HepG2 (cell line): ENCODE measurements around the gene COBL. TPM values are rescaled to one million over a fixed set of nuclear protein-coding genes. Genes with fewer than 3 reads are reported as not detected.
A peak's percentile ranks its signal among the peaks of the same experiment; 100 is the strongest.

Source experiments
- BORCS8-MEF2B ChIP-seq: sonication (generic); formaldehyde crosslinking; IDR thresholded peaks from 2 replicates; pipeline ENCODE4 v1.8.0; 2022; ENCODE audit warnings: mild to moderate bottlenecking, missing genetic modification reagents
- BRCA1 ChIP-seq: sonication (generic); formaldehyde crosslinking; IDR thresholded peaks from 2 replicates; pipeline ENCODE4 v1.4.0; 2020; ENCODE audit warnings: missing genetic modification reagents
- ELF1 ChIP-seq: sonication (generic); formaldehyde crosslinking; IDR thresholded peaks from 2 replicates; pipeline ENCODE4 v1.4.0; 2020; ENCODE audit warnings: missing genetic modification reagents
- FOXA1 ChIP-seq, 2 experiments: fragments of 450-650 bp in 1 of 2; sonication (generic) in 1 of 2; formaldehyde crosslinking in 1 of 2; IDR thresholded peaks; 2 replicates each; pipeline versions ENCODE4 v1.4.0 to v1.6.1; 2016 to 2020; ENCODE audit warnings: missing genetic modification reagents in 1 of 2
- HNRNPLL ChIP-seq: fragments of 200-400 bp; formaldehyde crosslinking; IDR thresholded peaks from 2 replicates; pipeline ENCODE4 v1.6.1; 2017; ENCODE audit warnings: mild to moderate bottlenecking, low read depth, low read length; ENCODE audit not compliant: poor library complexity, severe bottlenecking
- JUND ChIP-seq: sonication (generic); formaldehyde crosslinking; IDR thresholded peaks from 2 replicates; pipeline ENCODE4 v1.8.0; 2022; ENCODE audit warnings: mild to moderate bottlenecking, missing genetic modification reagents
- NR2F6 ChIP-seq, 2 experiments: IDR thresholded peaks; 2 replicates each; pipeline ENCODE4 v1.6.1; 2016; ENCODE audit warnings: antibody characterized with exemption in 1 of 2, mild to moderate bottlenecking in 1 of 2
- PATZ1 ChIP-seq: sonication (generic); formaldehyde crosslinking; IDR thresholded peaks from 2 replicates; pipeline ENCODE4 v1.4.0; 2020; ENCODE audit warnings: missing genetic modification reagents
- PHF21A ChIP-seq: sonication (generic); formaldehyde crosslinking; IDR thresholded peaks from 2 replicates; pipeline ENCODE4 v1.5.0; 2020; ENCODE audit warnings: mild to moderate bottlenecking, missing genetic modification reagents
- RCOR2 ChIP-seq: IDR thresholded peaks from 2 replicates; pipeline ENCODE4 v1.6.1; 2016; ENCODE audit warnings: missing biosample characterization, missing genetic modification reagents
- RNF2 ChIP-seq: fragments of 450-650 bp; conservative IDR thresholded peaks from 2 replicates; pipeline ENCODE4 v1.6.1; 2016; ENCODE audit warnings: low read depth
- TBP ChIP-seq: sonication (generic); formaldehyde crosslinking; IDR thresholded peaks from 2 replicates; pipeline ENCODE4 v1.5.0; 2020; ENCODE audit warnings: missing genetic modification reagents
- TP53 ChIP-seq: sonication (generic); formaldehyde crosslinking; conservative IDR thresholded peaks from 2 replicates; pipeline ENCODE4 v1.4.0; 2020; ENCODE audit warnings: missing genetic modification reagents
- ZNF143 ChIP-seq: sonication (generic); formaldehyde crosslinking; IDR thresholded peaks from 2 replicates; pipeline ENCODE4 v1.4.0; 2020; ENCODE audit warnings: missing genetic modification reagents
- ZNF18 ChIP-seq: sonication (generic); formaldehyde crosslinking; IDR thresholded peaks from 2 replicates; pipeline ENCODE4 v1.8.0; 2022; ENCODE audit warnings: mild to moderate bottlenecking, missing genetic modification reagents; ENCODE audit not compliant: insufficient replicate concordance
- ZNF253 ChIP-seq: sonication (generic); formaldehyde crosslinking; IDR thresholded peaks from 2 replicates; pipeline ENCODE4 v1.8.0; 2022; ENCODE audit warnings: mild to moderate bottlenecking, missing genetic modification reagents, borderline replicate concordance
- ZNF3 ChIP-seq: IDR thresholded peaks from 2 replicates; pipeline ENCODE4 v1.7.0; 2017; ENCODE audit warnings: inconsistent platforms
- ZNF512B ChIP-seq: sonication (generic); formaldehyde crosslinking; IDR thresholded peaks from 2 replicates; pipeline ENCODE4 v1.5.1; 2020; ENCODE audit warnings: missing genetic modification reagents, mild to moderate bottlenecking, borderline replicate concordance
- ZNF652 ChIP-seq: IDR thresholded peaks from 2 replicates; pipeline ENCODE4 v1.6.1; 2016; ENCODE audit warnings: low read depth, borderline replicate concordance
- ZNF687 ChIP-seq: sonication (generic); formaldehyde crosslinking; IDR thresholded peaks from 2 replicates; pipeline ENCODE4 v1.5.1; 2020; ENCODE audit warnings: mild to moderate bottlenecking, missing genetic modification reagents, moderate library complexity
- polyA plus RNA-seq, 8 experiments: library from polyadenylated mRNA; depleted of rRNA in 3 of 8; stranded (reverse) in 7 of 8; unstranded in 1 of 8; fragments of >200 nt; fragmentation: Illumina TruSeq in 4 of 8; extraction: Trizol in 4 of 8; gene quantifications; 2 replicates each; pipeline versions ENCODE4 v1.2.1 to v1.2.3, GENCODE V29; 2011 to 2016; ENCODE audit warnings: low read depth in 4 of 8, missing spikeins in 1 of 8, mixed read lengths in 1 of 8; ENCODE audit not compliant: insufficient read depth in 1 of 8
- total RNA-seq, 5 experiments: library from RNA; depleted of rRNA; stranded (reverse); fragments of >200 nt; fragmentation: Illumina TruSeq; extraction: Trizol; gene quantifications; 2 replicates each; pipeline ENCODE4 v1.2.3, GENCODE V29; 2016; ENCODE audit warnings: low read depth in 1 of 5

Gene COBL
- total and polyA plus RNA-seq, 2 of the 13 experiments (the other 11 are each of a cell fraction or from before 2014, with no cell fraction given), result 3.8 to 4.9 TPM

- TF ChIP-seq ZNF512B (CRISPR knock-in tag) (no peak), ZNF18 (CRISPR knock-in tag) (no peak), BORCS8-MEF2B (CRISPR knock-in tag) (no peak), ZNF3 (no peak), ZNF143 (no peak), ZNF687 (CRISPR knock-in tag) (peak; percentile 50), BRCA1 (CRISPR knock-in tag) (no peak), ZNF652 (CRISPR knock-in tag) (0 out of 2 replicates have a peak, but pooled peaks have one; percentile 36), PATZ1 (CRISPR knock-in tag) (peak; percentile 83), ZNF253 (CRISPR knock-in tag) (no peak), HNRNPLL (no peak), ELF1 (CRISPR knock-in tag) (no peak), PHF21A (CRISPR knock-in tag) (peak; percentile 43; the same call in 1 of the 2 replicates), FOXA1 (IDR thresholded peaks at IDR 0.05) (no peak), FOXA1 (CRISPR knock-in tag; IDR thresholded peaks at IDR 0.05) (peak; percentile 17; the same call in 1 of the 2 replicates), TP53 (no peak), RNF2 (no peak), TBP (CRISPR knock-in tag) (no peak), JUND (CRISPR knock-in tag) (no peak), NR2F6 (IDR thresholded peaks at IDR 0.05) (no peak), NR2F6 (CRISPR knock-in tag; IDR thresholded peaks at IDR 0.05) (peak; percentile 36; the same call in 1 of the 2 replicates), RCOR2 (CRISPR knock-in tag) (no peak)
Observed at GRCh38 chr7:51318886-51319579, 2.4 kb upstream of the COBL start (continued).
